GM23338 (cell line): ENCODE measurements around the gene ATP1B2. TPM values are rescaled to one million over a fixed set of nuclear protein-coding genes. Genes with fewer than 3 reads are reported as not detected.

Source experiments
- ATAC-seq: fragments of 200-7000 bp; cut with Tn5 transposase; 3 replicates; pipeline ENCODE4 v1.9.1; 2020
- DNase-seq: peaks from one replicate; pipeline ENCODE4 v3.0.0-alpha.2; 2015; ENCODE audit warnings: low spot score
- H2AFZ ChIP-seq: fragments of 200-600 bp; sonication (generic); 2 replicates; pipeline ENCODE4 v1.8.0; 2016; ENCODE audit warnings: antibody characterized with exemption, mild to moderate bottlenecking, moderate library complexity
- H3F3A ChIP-seq: fragments of 200-600 bp; sonication (generic); replicated peaks from 2 replicates; pipeline ENCODE4 v1.8.0; 2017; ENCODE audit warnings: antibody characterized with exemption, mixed run types, low read depth
- H3K27ac ChIP-seq: fragments of 200-600 bp; sonication (generic); 2 replicates; pipeline ENCODE4 v1.6.1; 2016; ENCODE audit warnings: low read depth
- H3K27me3 ChIP-seq: fragments of 200-600 bp; sonication (generic); 2 replicates; pipeline ENCODE4 v1.8.0; 2016; ENCODE audit warnings: mild to moderate bottlenecking, mixed run types, moderate library complexity; ENCODE audit not compliant: insufficient read depth
- H3K36me3 ChIP-seq: fragments of 200-600 bp; sonication (generic); 2 replicates; pipeline ENCODE4 v1.8.0; 2016; ENCODE audit warnings: mild to moderate bottlenecking; ENCODE audit not compliant: insufficient read depth
- H3K4me1 ChIP-seq: fragments of 200-600 bp; sonication (generic); 2 replicates; pipeline ENCODE4 v1.8.0; 2016; ENCODE audit warnings: mild to moderate bottlenecking, moderate library complexity; ENCODE audit not compliant: insufficient read depth
- H3K4me2 ChIP-seq: fragments of 200-600 bp; sonication (generic); 2 replicates; pipeline ENCODE4 v1.7.1; 2017; ENCODE audit warnings: mixed run types
- H3K4me3 ChIP-seq: fragments of 200-600 bp; sonication (generic); 2 replicates; pipeline ENCODE4 v1.6.1; 2016; ENCODE audit warnings: mixed run types
- H3K79me2 ChIP-seq: fragments of 200-600 bp; sonication (generic); replicated peaks from 2 replicates; pipeline ENCODE4 v1.8.0; 2017; ENCODE audit warnings: mild to moderate bottlenecking; ENCODE audit not compliant: insufficient read depth
- H3K9me2 ChIP-seq: fragments of 200-600 bp; sonication (generic); 2 replicates; pipeline ENCODE4 v1.8.0; 2017; ENCODE audit not compliant: insufficient read depth
- H4K20me1 ChIP-seq: fragments of 200-600 bp; sonication (generic); replicated peaks from 2 replicates; pipeline ENCODE4 v1.8.0; 2017; ENCODE audit warnings: mild to moderate bottlenecking; ENCODE audit not compliant: insufficient read depth
- H3K27ac Mint-ChIP-seq: 2 replicates; pipeline ENCODE4 v1.8.0; 2020; ENCODE audit warnings: inconsistent platforms, mild to moderate bottlenecking, moderate library complexity, mixed read lengths
- H3K27me3 Mint-ChIP-seq: 3 replicates; pipeline ENCODE4 v1.8.0; 2022; ENCODE audit warnings: low read depth, mild to moderate bottlenecking, moderate library complexity, mixed read lengths, inconsistent platforms; ENCODE audit not compliant: insufficient read depth, poor library complexity
- H3K36me3 Mint-ChIP-seq: 3 replicates; pipeline ENCODE4 v1.8.0; 2021; ENCODE audit warnings: low read depth, mild to moderate bottlenecking, inconsistent platforms, moderate library complexity, mixed read lengths
- H3K4me1 Mint-ChIP-seq: 3 replicates; pipeline ENCODE4 v1.8.0; 2020; ENCODE audit warnings: mild to moderate bottlenecking, inconsistent platforms, mixed read lengths
- H3K4me3 Mint-ChIP-seq: 3 replicates; pipeline ENCODE4 v1.8.0; 2021; ENCODE audit warnings: moderate library complexity, mild to moderate bottlenecking, inconsistent platforms, mixed read lengths
- H3K9me3 Mint-ChIP-seq: 3 replicates; pipeline ENCODE4 v1.8.0; 2020; ENCODE audit warnings: moderate library complexity, mild to moderate bottlenecking, inconsistent platforms, mixed read lengths
- CREB1 ChIP-seq: fragments of 250-450 bp; sonication (Bioruptor Pico); IDR thresholded peaks from 2 replicates; pipeline ENCODE4 v1.5.0; 2020; ENCODE audit warnings: low read depth, mild to moderate bottlenecking, moderate library complexity
- CTCF ChIP-seq, 2 experiments: fragments of 200-600 bp in 1 of 2; sonication (generic) in 1 of 2; conservative IDR thresholded peaks; 2 replicates each; pipeline versions ENCODE4 v1.5.1 to v1.6.1; 2016 to 2017; ENCODE audit warnings: antibody characterized with exemption in 2 of 2, low read depth in 2 of 2, mild to moderate bottlenecking in 2 of 2, moderate library complexity in 1 of 2
- ETS1 ChIP-seq: IDR thresholded peaks from 2 replicates; pipeline ENCODE4 v1.6.1; 2016; ENCODE audit warnings: antibody characterized with exemption
- EZH2 ChIP-seq: fragments of 200-600 bp; sonication (generic); IDR thresholded peaks from one replicate; pipeline ENCODE4 v1.8.0; 2017; ENCODE audit warnings: antibody characterized with exemption, mild to moderate bottlenecking, low read depth; ENCODE audit not compliant: unreplicated experiment
- EZH2phosphoT487 ChIP-seq: fragments of 200-600 bp; sonication (generic); IDR thresholded peaks from one replicate; pipeline ENCODE4 v1.8.1; 2018; ENCODE audit warnings: antibody characterized with exemption; ENCODE audit not compliant: unreplicated experiment
- JUNB ChIP-seq: IDR thresholded peaks from one replicate; pipeline ENCODE4 v1.6.1; 2016; ENCODE audit warnings: antibody characterized with exemption; ENCODE audit not compliant: unreplicated experiment
- NANOG ChIP-seq: IDR thresholded peaks from 2 replicates; pipeline ENCODE4 v1.6.1; 2016; ENCODE audit warnings: antibody characterized with exemption, borderline replicate concordance
- POLR2AphosphoS5 ChIP-seq: IDR thresholded peaks from 2 replicates; pipeline ENCODE4 v1.6.1; 2016; ENCODE audit warnings: antibody characterized with exemption, low read depth
- REST ChIP-seq: IDR thresholded peaks from one replicate; pipeline ENCODE4 v1.6.1; 2018; ENCODE audit warnings: antibody characterized with exemption; ENCODE audit not compliant: unreplicated experiment
- STAT1 ChIP-seq: IDR thresholded peaks from one replicate; pipeline ENCODE4 v1.6.1; 2016; ENCODE audit warnings: antibody characterized with exemption; ENCODE audit not compliant: unreplicated experiment
- ZNF114 ChIP-seq: fragments of 250-450 bp; sonication (Bioruptor Pico); IDR thresholded peaks from 2 replicates; pipeline ENCODE4 v1.5.0; 2020; ENCODE audit warnings: mild to moderate bottlenecking, moderate library complexity
- ZNF331 ChIP-seq: fragments of 250-450 bp; sonication (Bioruptor Pico); IDR thresholded peaks from 2 replicates; pipeline ENCODE4 v1.5.0; 2020; ENCODE audit warnings: low read depth, mild to moderate bottlenecking, moderate library complexity
- ZNF462 ChIP-seq: fragments of 250-450 bp; sonication (Bioruptor Pico); IDR thresholded peaks from 2 replicates; pipeline ENCODE4 v1.5.0; 2020; ENCODE audit warnings: mild to moderate bottlenecking, moderate library complexity
- polyA plus RNA-seq: library from polyadenylated mRNA; unstranded; fragments of >200 nt; fragmentation: Nextera tagmentation; extraction: Ambion mirVana; gene quantifications from 2 replicates; pipeline ENCODE4 v1.2.1, GENCODE V29; 2016
- total RNA-seq: library from RNA; depleted of rRNA; stranded (reverse); fragments of >200 nt; shearing (Covaris generic); gene quantifications from 2 replicates; pipeline ENCODE4 v1.2.3, GENCODE V29; 2014

Gene ATP1B2
- total and polyA plus RNA-seq, 2 experiments from 2014 or later, result 14.9 to 33.1 TPM

- H3K36me3 Mint-ChIP-seq, result peaks cover 34% of the 10 kb centered on the region
- no peak for DNase-seq
Measured at GRCh38 chr17:7654832-7655540, 4.3 kb downstream of the ATP1B2 start.

More at GRCh38 chr17:7654832-7655540, 4.3 kb downstream of the ATP1B2 start:
- Histone ChIP-seq H2AFZ (no peak overlapping the region), H3K4me3 (no peak overlapping the region), H3K27ac (no peak overlapping the region), H4K20me1 (no peaks in the 10 kb centered on the region), H3F3A (peaks cover 12% of the 10 kb centered on the region), H3K4me1 (peaks cover 27% of the 10 kb centered on the region), H3K36me3 (no peaks in the 10 kb centered on the region), H3K79me2 (no peaks in the 10 kb centered on the region), H3K4me2 (no peak overlapping the region), H3K9me2 (no peaks in the 10 kb centered on the region; the same call in 1 of the 2 replicates), H3K27me3 (peaks cover 22% of the 10 kb centered on the region)
- no peak for ATAC-seq
- Mint-ChIP-seq H3K27me3 (peaks cover 34% of the 10 kb centered on the region), H3K4me1 (peaks cover 47% of the 10 kb centered on the region), H3K27ac (no peak overlapping the region), H3K9me3 (peaks cover 2% of the 10 kb centered on the region; the same call in 2 of the 3 replicates), H3K4me3 (no peak overlapping the region; the same call in 2 of the 3 replicates)
- TF ChIP-seq STAT1 (no peak), POLR2AphosphoS5 (no peak), ZNF462 (no peak), NANOG (no peak), ETS1 (no peak), ZNF114 (CRISPR knock-in tag) (no peak), REST (no peak), JUNB (no peak), CREB1 (CRISPR knock-in tag) (no peak), CTCF (conservative IDR thresholded peaks at IDR 0.05; ENCODE audit: low read depth in 2 of 2) (no peak), ZNF331 (no peak), EZH2 (no peak), EZH2phosphoT487 (no peak)
